ENCODE data around the gene PASK.

- TF ChIP-seq EZH2phosphoT487 (IDR thresholded peaks at IDR 0.05; ENCODE audit: borderline replicate concordance) (no peak), CTCF (IDR thresholded peaks at IDR 0.05 in 2 of 3, conservative IDR thresholded peaks at IDR 0.05 in 1 of 3; ENCODE audit: borderline replicate concordance in 1 of 3, insufficient read depth in 1 of 3, low read depth in 2 of 3, low read length in 2 of 3) (no peak), YY1 (IDR thresholded peaks at IDR 0.05; ENCODE audit: extremely low read depth, insufficient replicate concordance, low read depth, low read length) (no peak), POLR2A (IDR thresholded peaks at IDR 0.05; ENCODE audit: borderline replicate concordance, extremely low read depth, insufficient read depth, insufficient read length) (no peak), CEBPB (IDR thresholded peaks at IDR 0.05; ENCODE audit: low read depth) (no peak), POLR2AphosphoS5 (IDR thresholded peaks at IDR 0.05; ENCODE audit: low read depth, low read length) (no peak), JUND (IDR thresholded peaks at IDR 0.05) (no peak), REST (IDR thresholded peaks at IDR 0.05; ENCODE audit: low read depth) (no peak), SP1 (IDR thresholded peaks at IDR 0.05; ENCODE audit: low read depth) (no peak), ELF1 (IDR thresholded peaks at IDR 0.05; ENCODE audit: borderline replicate concordance, low read depth) (no peak)
These were observed 29.7 kb upstream of the PASK start for GRCh38 chr2:241178961-241179360.

Measured in HCT116 (cell line).